HEK293T (cell line): ENCODE data around the gene TSNAXIP1.

ENCODE experiments used
- CTCF ChIA-PET: fragments of 350-600 bp; formaldehyde crosslinking; extraction: SDS; loops from one replicate; lab custom pipeline; 2021; ENCODE audit warnings: antibody characterized with exemption, inconsistent platforms; lab: Yijun Ruan, JAX
- POLR2A ChIA-PET: fragments of 350-600 bp; formaldehyde crosslinking; extraction: SDS; loops from one replicate; lab custom pipeline; 2020; ENCODE audit warnings: antibody characterized with exemption, inconsistent platforms; lab: Yijun Ruan, JAX
- DNase-seq: peaks from one replicate; pipeline ENCODE4 v3.0.0; 2012; ENCODE audit warnings: mixed read lengths; ENCODE audit errors: extremely low spot score
- ARNT ChIP-seq: fragments of 450-650 bp; IDR thresholded peaks from 2 replicates; pipeline ENCODE4 v1.6.1; 2017; ENCODE audit warnings: mild to moderate bottlenecking
- BHLHE40 ChIP-seq: fragments of 450-650 bp; IDR thresholded peaks from 2 replicates; pipeline ENCODE4 v1.6.1; 2016; ENCODE audit warnings: mild to moderate bottlenecking, moderate library complexity, borderline replicate concordance
- CTBP1 ChIP-seq: fragments of 450-650 bp; IDR thresholded peaks from 2 replicates; pipeline ENCODE4 v1.6.1; 2016; ENCODE audit warnings: borderline replicate concordance
- ELF4 ChIP-seq: fragments of 450-650 bp; IDR thresholded peaks from 2 replicates; pipeline ENCODE4 v1.6.1; 2017; ENCODE audit warnings: antibody characterized with exemption
- FOXA1 ChIP-seq: fragments of 450-650 bp; IDR thresholded peaks from 2 replicates; pipeline ENCODE4 v1.6.1; 2016; ENCODE audit warnings: mild to moderate bottlenecking
- FOXK2 ChIP-seq: fragments of 450-650 bp; IDR thresholded peaks from 2 replicates; pipeline ENCODE4 v1.6.1; 2016; ENCODE audit warnings: mild to moderate bottlenecking
- FOXM1 ChIP-seq: fragments of 450-650 bp; IDR thresholded peaks from 2 replicates; pipeline ENCODE4 v1.6.1; 2017; ENCODE audit warnings: mild to moderate bottlenecking, borderline replicate concordance
- HDGF ChIP-seq: fragments of 450-650 bp; IDR thresholded peaks from 2 replicates; pipeline ENCODE4 v1.6.1; 2017; ENCODE audit warnings: antibody characterized with exemption, borderline replicate concordance
- L3MBTL2 ChIP-seq: fragments of 450-650 bp; conservative IDR thresholded peaks from 2 replicates; pipeline ENCODE4 v1.6.1; 2016; ENCODE audit warnings: mild to moderate bottlenecking
- LEF1 ChIP-seq: fragments of 450-650 bp; IDR thresholded peaks from 2 replicates; pipeline ENCODE4 v1.6.1; 2017; ENCODE audit warnings: mild to moderate bottlenecking, borderline replicate concordance
- NFRKB ChIP-seq: fragments of 450-650 bp; IDR thresholded peaks from 2 replicates; pipeline ENCODE4 v1.6.1; 2016; ENCODE audit warnings: mild to moderate bottlenecking, moderate library complexity
- SP1 ChIP-seq: fragments of 450-650 bp; IDR thresholded peaks from 2 replicates; pipeline ENCODE4 v1.6.1; 2017
- SUZ12 ChIP-seq: fragments of 450-650 bp; IDR thresholded peaks from 2 replicates; pipeline ENCODE4 v1.6.1; 2016; ENCODE audit warnings: mild to moderate bottlenecking
- TARDBP ChIP-seq: fragments of 450-650 bp; IDR thresholded peaks from 2 replicates; pipeline ENCODE4 v1.6.1; 2016
- ZNF384 ChIP-seq: fragments of 450-650 bp; IDR thresholded peaks from 2 replicates; pipeline ENCODE4 v1.6.1; 2016
- TF ChIP-seq, protein P1 (sequence below): fragments of 450-650 bp; IDR thresholded peaks from 2 replicates; pipeline ENCODE4 v1.6.1; 2016

The TSNAXIP1 gene

GRCh38 chr16:67843343-67843765 lies 36.7 kb downstream of the TSNAXIP1 start:
- no peak for TF ChIP-seq TARDBP
- TF ChIP-seq NFRKB = no peak
- no peak for TF ChIP-seq BHLHE40
- 0 out of 2 replicates have a peak, but pooled peaks have one; percentile 31 for TF ChIP-seq HDGF
- TF ChIP-seq FOXA1 = no peak
- DNase-seq = no peak
- ChIA-PET CTCF (no interaction called here), POLR2A (interaction anchor here (0.6 to 2.8 kb wide), 3 partner anchors 10 to 242 kb away, joined by 3 to 21 read pairs (median 3); partner anchors contain the start of gene NFATC3)

DNA sequence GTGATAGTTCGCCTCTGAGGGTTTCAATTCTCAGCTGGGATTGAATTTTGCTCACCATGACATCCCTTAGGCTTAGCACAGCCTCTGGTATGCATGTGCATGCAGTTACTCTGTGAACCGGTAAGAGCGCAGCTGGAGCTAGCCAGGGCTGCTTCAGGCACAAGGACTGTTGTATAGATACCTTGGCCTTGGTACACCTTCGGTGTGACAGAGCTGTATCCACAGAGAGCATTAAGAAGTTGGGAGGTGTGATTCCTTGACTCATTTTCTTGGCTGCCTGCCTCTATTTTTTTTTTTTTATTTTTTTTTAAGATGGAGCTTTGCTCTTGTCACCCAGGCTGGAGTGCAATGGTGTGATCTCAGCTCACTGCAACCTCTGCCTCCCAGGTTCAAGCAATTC lies 37.8 kb downstream of the TSNAXIP1 start:
- ChIA-PET POLR2A (interaction anchor here (1.0 to 2.8 kb wide), 10 partner anchors 9 to 241 kb away, joined by 3 to 21 read pairs (median 4); partner anchors contain the start of genes ACD, EDC4, NFATC3 and RANBP10), CTCF (interaction anchor here (0.7 kb wide), 1 partner anchor 29 kb away, joined by 3 read pairs; no protein-coding TSS in a partner anchor)
- DNase-seq = no peak
- TF ChIP-seq SP1 = no peak
- no peak for TF ChIP-seq SUZ12
- TF ChIP-seq FOXK2 = no peak
- TF ChIP-seq TARDBP = no peak
- no peak for TF ChIP-seq CTBP1
- TF ChIP-seq BHLHE40 = no peak
- TF ChIP-seq, protein P1, sequence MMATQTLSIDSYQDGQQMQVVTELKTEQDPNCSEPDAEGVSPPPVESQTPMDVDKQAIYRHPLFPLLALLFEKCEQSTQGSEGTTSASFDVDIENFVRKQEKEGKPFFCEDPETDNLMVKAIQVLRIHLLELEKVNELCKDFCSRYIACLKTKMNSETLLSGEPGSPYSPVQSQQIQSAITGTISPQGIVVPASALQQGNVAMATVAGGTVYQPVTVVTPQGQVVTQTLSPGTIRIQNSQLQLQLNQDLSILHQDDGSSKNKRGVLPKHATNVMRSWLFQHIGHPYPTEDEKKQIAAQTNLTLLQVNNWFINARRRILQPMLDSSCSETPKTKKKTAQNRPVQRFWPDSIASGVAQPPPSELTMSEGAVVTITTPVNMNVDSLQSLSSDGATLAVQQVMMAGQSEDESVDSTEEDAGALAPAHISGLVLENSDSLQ = no peak
- TF ChIP-seq ELF4 = no peak

DNA sequence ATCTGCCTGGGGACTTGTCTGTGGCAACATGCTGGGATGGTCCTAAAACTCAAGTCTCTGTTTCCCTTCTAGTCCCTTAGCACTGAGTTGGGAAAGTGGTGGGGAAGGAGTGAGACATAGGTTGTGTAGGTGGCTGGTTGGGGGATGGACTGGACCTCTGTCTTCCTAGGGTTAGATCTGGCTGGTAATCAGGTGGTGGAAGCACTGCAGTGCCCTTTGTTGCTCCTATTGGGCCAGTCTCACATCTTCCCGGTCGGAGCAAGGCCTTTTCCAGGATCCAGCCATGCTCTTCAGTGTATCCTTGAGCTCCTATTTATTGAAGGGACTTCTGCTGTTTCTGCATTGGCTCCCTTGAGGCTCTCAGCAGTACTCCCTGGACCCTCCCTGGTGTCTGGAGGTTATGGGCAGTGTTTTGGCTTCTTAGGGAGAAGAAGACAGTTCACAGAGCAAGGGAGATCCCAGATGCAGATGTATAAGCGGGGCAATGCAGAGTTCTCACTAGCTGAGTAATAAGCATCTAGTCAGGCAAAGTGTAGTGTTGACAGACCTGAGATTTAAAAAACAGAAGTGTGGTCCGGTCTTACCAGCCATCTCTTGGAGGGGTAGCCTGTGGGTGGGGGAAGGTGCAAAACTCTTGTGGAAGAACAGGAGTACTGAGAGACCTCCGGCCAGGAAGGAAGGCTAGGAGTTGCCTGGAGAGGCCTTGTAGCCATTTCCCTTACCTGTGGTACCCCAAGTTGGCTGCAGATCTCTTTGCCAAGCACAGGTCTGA lies 38.8 kb downstream of the TSNAXIP1 start:
- POLR2A ChIA-PET = interaction anchor here (0.9 to 2.8 kb wide), 12 partner anchors 10 to 185 kb away, joined by 3 to 21 read pairs (median 4); partner anchors contain the start of genes ACD, EDC4, RANBP10 and TSNAXIP1
- CTCF ChIA-PET = interaction anchor here (0.7 kb wide), 1 partner anchor 30 kb away, joined by 3 read pairs; no protein-coding TSS in a partner anchor

DNA sequence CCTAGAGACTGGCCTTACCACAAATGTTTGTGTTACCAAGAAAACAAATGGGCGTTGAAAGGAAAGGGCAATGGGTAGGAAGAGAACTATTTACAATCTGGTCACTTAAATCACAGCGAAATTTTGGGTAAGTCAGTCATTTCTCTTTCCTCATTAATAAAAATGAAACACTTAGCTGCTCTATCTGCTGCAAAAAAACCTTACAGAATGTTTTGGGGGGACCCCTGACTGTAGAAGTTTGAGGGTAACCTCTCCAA lies 39.3 kb downstream of the TSNAXIP1 start:
- TF ChIP-seq NFRKB = no peak
- TF ChIP-seq ARNT = no peak
- no peak for TF ChIP-seq FOXA1
- no peak for TF ChIP-seq L3MBTL2
- TF ChIP-seq ELF4 = no peak
- no peak for TF ChIP-seq BHLHE40
- no peak for TF ChIP-seq CTBP1
- TF ChIP-seq HDGF = no peak
- TF ChIP-seq LEF1 = no peak
- no peak for TF ChIP-seq FOXM1
- TF ChIP-seq TARDBP = no peak
- no peak for TF ChIP-seq SUZ12
- TF ChIP-seq SP1 = no peak
- TF ChIP-seq, protein P1 = no peak
- no peak for TF ChIP-seq FOXK2
- no peak for TF ChIP-seq ZNF384
- ChIA-PET CTCF (no interaction called here), POLR2A (interaction anchor here (0.6 to 1.9 kb wide), 11 partner anchors 9 to 172 kb away, joined by 3 to 17 read pairs (median 3); no protein-coding TSS in a partner anchor)
- DNase-seq = no peak

More for the DNA sequence above, 38.8 kb downstream of the TSNAXIP1 start:
- TF ChIP-seq SP1 (no peak), L3MBTL2 (no peak), FOXA1 (no peak), NFRKB (no peak), ARNT (no peak)
- DNase-seq = no peak

GRCh38 chr16:67846320-67847063 lies 39.8 kb downstream of the TSNAXIP1 start, which contains the start of gene NUTF2:
NUTF2 (plus strand) TSS chr16:67846933; CDS start chr16:67865131, 18,198 bp downstream.
- POLR2A ChIA-PET = interaction anchor here (0.6 to 1.9 kb wide), 12 partner anchors 9 to 172 kb away, joined by 3 to 17 read pairs (median 3); no protein-coding TSS in a partner anchor
- TF ChIP-seq HDGF = peak; percentile 95; the same call in 1 of the 2 replicates
- no peak for TF ChIP-seq SUZ12
- no peak for TF ChIP-seq ARNT
- TF ChIP-seq L3MBTL2 = 0 out of 2 replicates have a peak, but pooled peaks have one; percentile 28
- no peak for TF ChIP-seq ZNF384
- no peak for TF ChIP-seq TARDBP
- no peak for TF ChIP-seq SP1
- CTCF ChIA-PET = interaction anchor here (0.5 to 0.7 kb wide), 3 partner anchors 13 to 586 kb away, joined by 3 read pairs; no protein-coding TSS in a partner anchor
- peak; percentile 89 for DNase-seq

GRCh38 chr16:67847064-67847861 lies 40.6 kb downstream of the TSNAXIP1 start, which contains the start of gene CENPT:
CENPT (minus strand) TSS chr16:67847693; CDS start chr16:67833859, 13,834 bp downstream.
- ChIA-PET POLR2A (interaction anchor here (0.7 to 1.7 kb wide), 6 partner anchors 10 to 187 kb away, joined by 3 to 5 read pairs (median 3); partner anchors contain the start of gene ACD), CTCF (no interaction called here)
- DNase-seq = peak; percentile 28
- TF ChIP-seq SP1 (no peak), ELF4 (no peak), FOXM1 (no peak), TARDBP (no peak), BHLHE40 (no peak), ZNF384 (no peak), FOXK2 (no peak)
- TF ChIP-seq, protein P1 = no peak
